ENCODE results near the gene DNAJC5.
"Not testable (repeated sequence)": the region's sequence is repeated elsewhere in the genome, so short reads cannot be mapped to it uniquely, and the experiment has no call there.

GRCh38 chr20:63976511-63976910, 81.6 kb downstream of the DNAJC5 start:
- not testable (repeated sequence) for TF ChIP-seq POLR2A (IDR thresholded peaks at IDR 0.05; ENCODE audit: low read length); GATA1 (IDR thresholded peaks at IDR 0.05; ENCODE audit: low read depth, low read length)
